Body of pancreas (tissue), 4 donors: ENCODE data around the gene C10orf105.

ENCODE experiments used
- POLR2A ChIP-seq, 3 donors: fragments of 450-650 bp; IDR thresholded peaks; one replicate each; pipeline ENCODE4 v1.6.1; 2016; ENCODE audit warnings: antibody characterized with exemption in 3 of 3, mild to moderate bottlenecking in 2 of 3
- TF ChIP-seq, protein P1 (sequence below), 7 experiments: fragments of 450-650 bp in 4 of 7; fragments of 200-600 bp in 3 of 7; sonication (generic) in 3 of 7; IDR thresholded peaks; one replicate each; pipeline ENCODE4 v1.5.1; 2016 to 2019; ENCODE audit warnings: antibody characterized with exemption in 7 of 7

DNA sequence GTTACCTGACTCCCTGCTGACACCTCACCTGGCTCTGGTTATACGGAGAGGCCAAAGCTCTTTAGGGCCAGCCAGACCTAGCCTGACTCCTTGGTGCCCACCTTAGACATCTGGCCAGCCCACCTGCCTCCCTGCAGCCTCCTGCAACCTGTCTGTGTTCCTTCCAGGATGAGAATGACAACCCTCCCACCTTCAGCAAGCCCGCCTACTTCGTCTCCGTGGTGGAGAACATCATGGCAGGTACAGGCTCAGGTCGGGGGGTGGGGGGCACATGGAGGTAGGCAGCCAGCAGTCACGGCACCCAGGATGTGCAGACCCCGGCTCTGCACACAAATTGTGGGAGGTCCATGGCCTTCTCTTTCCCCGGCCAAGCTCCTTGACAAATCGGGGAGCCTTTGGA lies 32.1 kb downstream of the C10orf105 start:
- TF ChIP-seq, protein P1, sequence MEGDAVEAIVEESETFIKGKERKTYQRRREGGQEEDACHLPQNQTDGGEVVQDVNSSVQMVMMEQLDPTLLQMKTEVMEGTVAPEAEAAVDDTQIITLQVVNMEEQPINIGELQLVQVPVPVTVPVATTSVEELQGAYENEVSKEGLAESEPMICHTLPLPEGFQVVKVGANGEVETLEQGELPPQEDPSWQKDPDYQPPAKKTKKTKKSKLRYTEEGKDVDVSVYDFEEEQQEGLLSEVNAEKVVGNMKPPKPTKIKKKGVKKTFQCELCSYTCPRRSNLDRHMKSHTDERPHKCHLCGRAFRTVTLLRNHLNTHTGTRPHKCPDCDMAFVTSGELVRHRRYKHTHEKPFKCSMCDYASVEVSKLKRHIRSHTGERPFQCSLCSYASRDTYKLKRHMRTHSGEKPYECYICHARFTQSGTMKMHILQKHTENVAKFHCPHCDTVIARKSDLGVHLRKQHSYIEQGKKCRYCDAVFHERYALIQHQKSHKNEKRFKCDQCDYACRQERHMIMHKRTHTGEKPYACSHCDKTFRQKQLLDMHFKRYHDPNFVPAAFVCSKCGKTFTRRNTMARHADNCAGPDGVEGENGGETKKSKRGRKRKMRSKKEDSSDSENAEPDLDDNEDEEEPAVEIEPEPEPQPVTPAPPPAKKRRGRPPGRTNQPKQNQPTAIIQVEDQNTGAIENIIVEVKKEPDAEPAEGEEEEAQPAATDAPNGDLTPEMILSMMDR (IDR thresholded peaks at IDR 0.05): no peak
- TF ChIP-seq POLR2A (IDR thresholded peaks at IDR 0.05): no peak
